22Rv1 (cell line): ENCODE results near the gene C17orf100.

Experiments used
- H3K27ac ChIP-seq: fragments of 450-650 bp; 2 replicates; pipeline ENCODE4 v1.5.1; 2017
- CTCF ChIP-seq: fragments of 450-650 bp; IDR thresholded peaks from 2 replicates; pipeline ENCODE4 v1.5.1; 2017; ENCODE audit warnings: mild to moderate bottlenecking
- ZFX ChIP-seq: fragments of 450-650 bp; IDR thresholded peaks from 2 replicates; pipeline ENCODE4 v1.6.1; 2017; ENCODE audit warnings: antibody characterized with exemption, borderline replicate concordance

Gene C17orf100

GRCh38 chr17:6699997-6700947 lies 48.7 kb downstream of the C17orf100 start:
- TF ChIP-seq CTCF (no peak), ZFX (no peak)
- H3K27ac ChIP-seq: no peak overlapping the region

- H3K27ac ChIP-seq: no peak overlapping the region
- TF ChIP-seq ZFX (no peak), CTCF (no peak)
Measured at GRCh38 chr17:6700948-6701307, 49.4 kb downstream of the C17orf100 start.

- no peak overlapping the region for H3K27ac ChIP-seq
- TF ChIP-seq CTCF: peak; percentile 52
- no peak for TF ChIP-seq ZFX
Measured at GRCh38 chr17:6701719-6702118, 50.2 kb downstream of the C17orf100 start.

GRCh38 chr17:6702567-6703215 lies 51.1 kb downstream of the C17orf100 start:
- no peak for TF ChIP-seq CTCF
- no peak for TF ChIP-seq ZFX
- H3K27ac ChIP-seq: no peak overlapping the region
